Astrocyte (in vitro differentiated cells and primary cell): Measurements from ENCODE around the gene CPNE2.

ENCODE experiments used
- EZH2 ChIP-seq: IDR thresholded peaks from 2 replicates; pipeline ENCODE4 v1.6.1; 2012; ENCODE audit warnings: mild to moderate bottlenecking, low read length, inconsistent platforms; ENCODE audit not compliant: insufficient read depth
- TF ChIP-seq, protein P1 (sequence below): IDR thresholded peaks from 2 replicates; pipeline ENCODE4 v1.5.1; 2011; ENCODE audit warnings: low read depth, mild to moderate bottlenecking, inconsistent platforms, low read length, moderate library complexity; ENCODE audit not compliant: insufficient read depth

GRCh38 chr16:57125969-57126368 lies 33.6 kb downstream of the CPNE2 start:
- TF ChIP-seq, protein P1, sequence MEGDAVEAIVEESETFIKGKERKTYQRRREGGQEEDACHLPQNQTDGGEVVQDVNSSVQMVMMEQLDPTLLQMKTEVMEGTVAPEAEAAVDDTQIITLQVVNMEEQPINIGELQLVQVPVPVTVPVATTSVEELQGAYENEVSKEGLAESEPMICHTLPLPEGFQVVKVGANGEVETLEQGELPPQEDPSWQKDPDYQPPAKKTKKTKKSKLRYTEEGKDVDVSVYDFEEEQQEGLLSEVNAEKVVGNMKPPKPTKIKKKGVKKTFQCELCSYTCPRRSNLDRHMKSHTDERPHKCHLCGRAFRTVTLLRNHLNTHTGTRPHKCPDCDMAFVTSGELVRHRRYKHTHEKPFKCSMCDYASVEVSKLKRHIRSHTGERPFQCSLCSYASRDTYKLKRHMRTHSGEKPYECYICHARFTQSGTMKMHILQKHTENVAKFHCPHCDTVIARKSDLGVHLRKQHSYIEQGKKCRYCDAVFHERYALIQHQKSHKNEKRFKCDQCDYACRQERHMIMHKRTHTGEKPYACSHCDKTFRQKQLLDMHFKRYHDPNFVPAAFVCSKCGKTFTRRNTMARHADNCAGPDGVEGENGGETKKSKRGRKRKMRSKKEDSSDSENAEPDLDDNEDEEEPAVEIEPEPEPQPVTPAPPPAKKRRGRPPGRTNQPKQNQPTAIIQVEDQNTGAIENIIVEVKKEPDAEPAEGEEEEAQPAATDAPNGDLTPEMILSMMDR: no peak
- TF ChIP-seq EZH2: no peak
